HCT116 (cell line): ENCODE data around the gene AMOTL1. TPM values are rescaled to one million over a fixed set of nuclear protein-coding genes. Genes with fewer than 3 reads are reported as not detected.

ENCODE experiments used
- ATAC-seq: fragments of 200-7000 bp; cut with Tn5 transposase; 2 replicates; pipeline ENCODE4 v1.9.1; 2020; ENCODE audit warnings: mild to moderate bottlenecking, moderate library complexity
- BruUV-seq: library from RNA; stranded (reverse); fragments of 400-500 nt; replicated peaks from 2 replicates; lab custom pipeline; 2021; lab: Mats Ljungman, UMichigan
- CTCF ChIA-PET: fragments of 300-600 bp; sonication (Branson Sonifier 250); formaldehyde crosslinking; loops from one replicate; lab custom pipeline; 2021; ENCODE audit warnings: antibody characterized with exemption; lab: Charles Lee
- POLR2A ChIA-PET: fragments of 300-600, 350-600 bp; sonication (Branson Sonifier 250); formaldehyde crosslinking; loops from one replicate; lab custom pipeline; 2021; ENCODE audit warnings: antibody characterized with exemption; lab: Charles Lee
- RAD21 ChIA-PET, 2 experiments: fragments of 300-600 bp; sonication (Branson Sonifier 250); formaldehyde crosslinking; loops; one replicate each; lab custom pipeline; 2023; ENCODE audit warnings: low total read pairs in 2 of 2; ENCODE audit not compliant: uncharacterized antibody in 2 of 2, unreplicated experiment in 2 of 2, low non-redundant PET in 1 of 2; lab: Charles Lee
- DNase-seq: peaks from one replicate; pipeline ENCODE4 v3.0.0-alpha.2; 2010; ENCODE audit warnings: low read depth, low spot score
- H2AFZ ChIP-seq: fragments of 200-600 bp; shearing (Covaris generic), sonication (generic); 2 replicates; pipeline ENCODE4 v1.6.1; 2017; ENCODE audit warnings: low read depth, mixed run types, mixed read lengths, antibody characterized with exemption, low read length; ENCODE audit not compliant: poor library complexity, severe bottlenecking
- H3K27ac ChIP-seq: 2 replicates; pipeline ENCODE4 v1.5.1; 2012; ENCODE audit warnings: low read depth, low read length
- H3K27me3 ChIP-seq: fragments of 200-600 bp; sonication (generic); 2 replicates; pipeline ENCODE4 v1.6.1; 2016; ENCODE audit warnings: mixed run types, low read length, mixed read lengths; ENCODE audit not compliant: insufficient read depth
- H3K36me3 ChIP-seq, 2 experiments: fragments of 200-500 bp in 1 of 2; fragments of 200-600 bp in 1 of 2; sonication (Bioruptor generic) in 1 of 2; sonication (generic) in 1 of 2; 2 replicates each; pipeline versions ENCODE4 v1.5.1 to v1.6.1; 2014 to 2016; ENCODE audit warnings: low read length in 2 of 2, inconsistent platforms in 1 of 2, mixed read lengths in 1 of 2, mixed run types in 1 of 2; ENCODE audit not compliant: insufficient read depth in 2 of 2, control insufficient read depth in 1 of 2
- H3K4me1 ChIP-seq, 2 experiments: fragments of 200-600 bp in 1 of 2; sonication (generic) in 1 of 2; 2 replicates each; pipeline versions ENCODE4 v1.5.1 to v1.6.1; 2012 to 2017; ENCODE audit warnings: low read length in 2 of 2, inconsistent platforms in 1 of 2, mild to moderate bottlenecking in 1 of 2, mixed read lengths in 1 of 2, mixed run types in 1 of 2, moderate library complexity in 1 of 2; ENCODE audit not compliant: insufficient read depth in 2 of 2, control insufficient read depth in 1 of 2
- H3K4me2 ChIP-seq: fragments of 200-600 bp; sonication (generic); 2 replicates; pipeline ENCODE4 v1.6.1; 2017; ENCODE audit warnings: mixed run types, low read length, mixed read lengths
- H3K4me3 ChIP-seq, 2 experiments: fragments of 200-600 bp in 1 of 2; sonication (generic) in 1 of 2; replicated peaks in 1 of 2; 2 replicates each; pipeline ENCODE4 v1.5.1; 2011 to 2016; ENCODE audit warnings: low read length in 2 of 2, control low read depth in 1 of 2, low read depth in 1 of 2, mild to moderate bottlenecking in 1 of 2, mixed read lengths in 1 of 2, mixed run types in 1 of 2
- H3K79me2 ChIP-seq: fragments of 200-600 bp; sonication (generic); 2 replicates; pipeline ENCODE4 v1.6.1; 2017; ENCODE audit warnings: mild to moderate bottlenecking, mixed run types, low read length, moderate library complexity, mixed read lengths; ENCODE audit not compliant: insufficient read depth
- H3K9ac ChIP-seq: fragments of 200-600 bp; sonication (generic); 2 replicates; pipeline ENCODE4 v1.6.1; 2016; ENCODE audit warnings: low read length, mixed read lengths
- H3K9me2 ChIP-seq: fragments of 200-600 bp; sonication (generic), shearing (Covaris generic); 2 replicates; pipeline ENCODE4 v1.6.1; 2017; ENCODE audit warnings: mixed run types, mild to moderate bottlenecking, moderate library complexity; ENCODE audit not compliant: insufficient read depth
- H3K9me3 ChIP-seq, 2 experiments: fragments of 200-500 bp in 1 of 2; fragments of 200-600 bp in 1 of 2; sonication (Bioruptor generic) in 1 of 2; sonication (generic) in 1 of 2; 2 replicates each; pipeline ENCODE4 v1.6.1; 2014 to 2017; ENCODE audit warnings: low read length in 2 of 2, mixed read lengths in 2 of 2, inconsistent platforms in 1 of 2, low read depth in 1 of 2, mild to moderate bottlenecking in 1 of 2, mixed run types in 1 of 2, moderate library complexity in 1 of 2; ENCODE audit not compliant: control insufficient read depth in 1 of 2, insufficient read depth in 1 of 2
- H4K20me1 ChIP-seq: fragments of 200-600 bp; sonication (generic), shearing (Covaris generic); 2 replicates; pipeline ENCODE4 v1.6.1; 2017; ENCODE audit warnings: mixed run types, mild to moderate bottlenecking, moderate library complexity; ENCODE audit not compliant: insufficient read depth
- CEBPB ChIP-seq: IDR thresholded peaks from 2 replicates; pipeline ENCODE4 v1.6.1; 2012; ENCODE audit warnings: low read depth
- EGR1 ChIP-seq: IDR thresholded peaks from 2 replicates; pipeline ENCODE4 v1.6.1; 2012; ENCODE audit warnings: low read depth
- ELF1 ChIP-seq: IDR thresholded peaks from 2 replicates; pipeline ENCODE4 v1.6.1; 2012; ENCODE audit warnings: low read depth, borderline replicate concordance
- EZH2phosphoT487 ChIP-seq: fragments of 200-600 bp; IDR thresholded peaks from 2 replicates; pipeline ENCODE4 v1.6.1; 2018; ENCODE audit warnings: antibody characterized with exemption, borderline replicate concordance
- POLR2A ChIP-seq: IDR thresholded peaks from 2 replicates; pipeline ENCODE4 v1.7.0; 2011; ENCODE audit warnings: borderline replicate concordance; ENCODE audit not compliant: insufficient read depth, insufficient read length; ENCODE audit errors: extremely low read depth
- SIN3A ChIP-seq: IDR thresholded peaks from 2 replicates; pipeline ENCODE4 v1.6.1; 2012; ENCODE audit warnings: low read depth
- SP1 ChIP-seq: IDR thresholded peaks from 2 replicates; pipeline ENCODE4 v1.6.1; 2012; ENCODE audit warnings: low read depth
- SRF ChIP-seq: IDR thresholded peaks from 2 replicates; pipeline ENCODE4 v1.6.1; 2012; ENCODE audit warnings: low read depth
- TCF7L2 ChIP-seq: IDR thresholded peaks from 2 replicates; pipeline ENCODE4 v1.7.0; 2011; ENCODE audit warnings: borderline replicate concordance, inconsistent platforms; ENCODE audit not compliant: insufficient read depth, insufficient read length; ENCODE audit errors: extremely low read depth
- YY1 ChIP-seq: IDR thresholded peaks from 2 replicates; pipeline ENCODE4 v1.6.1; 2011; ENCODE audit warnings: low read length, low read depth, moderate library complexity, mild to moderate bottlenecking; ENCODE audit not compliant: insufficient replicate concordance; ENCODE audit errors: extremely low read depth
- ZFX ChIP-seq: fragments of 450-650 bp; IDR thresholded peaks from 2 replicates; pipeline ENCODE4 v1.6.1; 2017
- intact Hi-C: fragments of 100-400 bp; cut with micrococcal nuclease; formaldehyde crosslinking; loops from 2 replicates; pipeline ENCODE4 v1.10.0; 2022
- total RNA-seq: library from RNA; stranded (reverse); gene quantifications from one replicate; pipeline ENCODE4 v1.2.1, GENCODE V29; 2021; ENCODE audit not compliant: unreplicated experiment
- TF ChIP-seq, protein P1 (sequence below): IDR thresholded peaks from 2 replicates; pipeline ENCODE4 v1.6.1; 2012
- TF ChIP-seq, protein P2 (sequence below): IDR thresholded peaks from 2 replicates; pipeline ENCODE4 v1.6.1; 2012; ENCODE audit warnings: low read depth
- TF ChIP-seq, protein P3 (sequence below): IDR thresholded peaks from 2 replicates; pipeline ENCODE4 v1.6.1; 2011; ENCODE audit warnings: mild to moderate bottlenecking, low read length, moderate library complexity; ENCODE audit not compliant: insufficient replicate concordance; ENCODE audit errors: extremely low read depth

The AMOTL1 gene
- total RNA-seq, 1 experiment from 2014 or later = 27.6 TPM

DNA sequence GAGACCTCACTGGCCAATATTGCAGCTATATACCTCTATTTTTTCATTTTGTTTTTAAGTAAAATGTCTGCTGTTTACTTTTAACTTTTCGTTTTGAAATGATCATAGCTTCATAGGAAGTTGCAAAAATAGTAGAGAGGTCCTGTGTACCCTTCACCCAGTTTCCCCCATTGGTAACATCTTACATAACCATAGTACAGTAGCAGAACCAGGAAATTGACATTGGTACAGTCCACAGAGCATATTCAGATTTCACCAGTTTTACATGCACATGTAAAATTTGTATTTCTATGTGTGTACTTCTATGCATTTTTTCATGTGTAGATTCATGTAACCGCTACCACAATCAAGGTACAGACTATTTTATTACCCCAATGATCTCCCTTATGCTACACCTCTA, 3.8 kb downstream of the AMOTL1 start:
- intact Hi-C loops = no loop called here
- RAD21 ChIA-PET = no interaction called here
- POLR2A ChIA-PET = no interaction called here
- DNase-seq (no peak), ATAC-seq (no peak)
- TF ChIP-seq EZH2phosphoT487 (no peak), POLR2A (no peak), SP1 (no peak), ZFX (no peak), YY1 (no peak), EGR1 (no peak), SRF (no peak), TCF7L2 (no peak), CEBPB (no peak), ELF1 (no peak), SIN3A (no peak)
- TF ChIP-seq, protein P1, sequence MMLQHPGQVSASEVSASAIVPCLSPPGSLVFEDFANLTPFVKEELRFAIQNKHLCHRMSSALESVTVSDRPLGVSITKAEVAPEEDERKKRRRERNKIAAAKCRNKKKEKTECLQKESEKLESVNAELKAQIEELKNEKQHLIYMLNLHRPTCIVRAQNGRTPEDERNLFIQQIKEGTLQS = no peak
- TF ChIP-seq, protein P2, sequence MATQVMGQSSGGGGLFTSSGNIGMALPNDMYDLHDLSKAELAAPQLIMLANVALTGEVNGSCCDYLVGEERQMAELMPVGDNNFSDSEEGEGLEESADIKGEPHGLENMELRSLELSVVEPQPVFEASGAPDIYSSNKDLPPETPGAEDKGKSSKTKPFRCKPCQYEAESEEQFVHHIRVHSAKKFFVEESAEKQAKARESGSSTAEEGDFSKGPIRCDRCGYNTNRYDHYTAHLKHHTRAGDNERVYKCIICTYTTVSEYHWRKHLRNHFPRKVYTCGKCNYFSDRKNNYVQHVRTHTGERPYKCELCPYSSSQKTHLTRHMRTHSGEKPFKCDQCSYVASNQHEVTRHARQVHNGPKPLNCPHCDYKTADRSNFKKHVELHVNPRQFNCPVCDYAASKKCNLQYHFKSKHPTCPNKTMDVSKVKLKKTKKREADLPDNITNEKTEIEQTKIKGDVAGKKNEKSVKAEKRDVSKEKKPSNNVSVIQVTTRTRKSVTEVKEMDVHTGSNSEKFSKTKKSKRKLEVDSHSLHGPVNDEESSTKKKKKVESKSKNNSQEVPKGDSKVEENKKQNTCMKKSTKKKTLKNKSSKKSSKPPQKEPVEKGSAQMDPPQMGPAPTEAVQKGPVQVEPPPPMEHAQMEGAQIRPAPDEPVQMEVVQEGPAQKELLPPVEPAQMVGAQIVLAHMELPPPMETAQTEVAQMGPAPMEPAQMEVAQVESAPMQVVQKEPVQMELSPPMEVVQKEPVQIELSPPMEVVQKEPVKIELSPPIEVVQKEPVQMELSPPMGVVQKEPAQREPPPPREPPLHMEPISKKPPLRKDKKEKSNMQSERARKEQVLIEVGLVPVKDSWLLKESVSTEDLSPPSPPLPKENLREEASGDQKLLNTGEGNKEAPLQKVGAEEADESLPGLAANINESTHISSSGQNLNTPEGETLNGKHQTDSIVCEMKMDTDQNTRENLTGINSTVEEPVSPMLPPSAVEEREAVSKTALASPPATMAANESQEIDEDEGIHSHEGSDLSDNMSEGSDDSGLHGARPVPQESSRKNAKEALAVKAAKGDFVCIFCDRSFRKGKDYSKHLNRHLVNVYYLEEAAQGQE = no peak
- TF ChIP-seq, protein P3, sequence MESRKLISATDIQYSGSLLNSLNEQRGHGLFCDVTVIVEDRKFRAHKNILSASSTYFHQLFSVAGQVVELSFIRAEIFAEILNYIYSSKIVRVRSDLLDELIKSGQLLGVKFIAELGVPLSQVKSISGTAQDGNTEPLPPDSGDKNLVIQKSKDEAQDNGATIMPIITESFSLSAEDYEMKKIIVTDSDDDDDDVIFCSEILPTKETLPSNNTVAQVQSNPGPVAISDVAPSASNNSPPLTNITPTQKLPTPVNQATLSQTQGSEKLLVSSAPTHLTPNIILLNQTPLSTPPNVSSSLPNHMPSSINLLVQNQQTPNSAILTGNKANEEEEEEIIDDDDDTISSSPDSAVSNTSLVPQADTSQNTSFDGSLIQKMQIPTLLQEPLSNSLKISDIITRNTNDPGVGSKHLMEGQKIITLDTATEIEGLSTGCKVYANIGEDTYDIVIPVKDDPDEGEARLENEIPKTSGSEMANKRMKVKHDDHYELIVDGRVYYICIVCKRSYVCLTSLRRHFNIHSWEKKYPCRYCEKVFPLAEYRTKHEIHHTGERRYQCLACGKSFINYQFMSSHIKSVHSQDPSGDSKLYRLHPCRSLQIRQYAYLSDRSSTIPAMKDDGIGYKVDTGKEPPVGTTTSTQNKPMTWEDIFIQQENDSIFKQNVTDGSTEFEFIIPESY = no peak
- Histone ChIP-seq H3K36me3 (no peaks in the 10 kb centered on the region), H3K9me2 (no peaks in the 10 kb centered on the region), H3K4me1 (peaks cover 19 to 55% of the 10 kb centered on the region in 2 experiments; a peak in 3 of 4 replicates), H3K27me3 (no peaks in the 10 kb centered on the region), H3K79me2 (peaks cover 80% of the 10 kb centered on the region), H3K27ac (no peak overlapping the region), H3K9me3 (no peaks in the 10 kb centered on the region), H3K4me3 (no peak overlapping the region), H3K4me2 (no peak overlapping the region), H3K9ac (no peak overlapping the region), H2AFZ (no peak overlapping the region), H4K20me1 (no peaks in the 10 kb centered on the region)
- no TSS peak for BruUV-seq
- CTCF ChIA-PET = no interaction called here
